ENCODE results near the gene RAPGEF4.

GRCh38 chr2:172734711-172735581, 699 bp upstream of the RAPGEF4 start:
- no peak for TF ChIP-seq EZH2phosphoT487 (IDR thresholded peaks at IDR 0.05; ENCODE audit: borderline replicate concordance)
- TF ChIP-seq, protein P1, sequence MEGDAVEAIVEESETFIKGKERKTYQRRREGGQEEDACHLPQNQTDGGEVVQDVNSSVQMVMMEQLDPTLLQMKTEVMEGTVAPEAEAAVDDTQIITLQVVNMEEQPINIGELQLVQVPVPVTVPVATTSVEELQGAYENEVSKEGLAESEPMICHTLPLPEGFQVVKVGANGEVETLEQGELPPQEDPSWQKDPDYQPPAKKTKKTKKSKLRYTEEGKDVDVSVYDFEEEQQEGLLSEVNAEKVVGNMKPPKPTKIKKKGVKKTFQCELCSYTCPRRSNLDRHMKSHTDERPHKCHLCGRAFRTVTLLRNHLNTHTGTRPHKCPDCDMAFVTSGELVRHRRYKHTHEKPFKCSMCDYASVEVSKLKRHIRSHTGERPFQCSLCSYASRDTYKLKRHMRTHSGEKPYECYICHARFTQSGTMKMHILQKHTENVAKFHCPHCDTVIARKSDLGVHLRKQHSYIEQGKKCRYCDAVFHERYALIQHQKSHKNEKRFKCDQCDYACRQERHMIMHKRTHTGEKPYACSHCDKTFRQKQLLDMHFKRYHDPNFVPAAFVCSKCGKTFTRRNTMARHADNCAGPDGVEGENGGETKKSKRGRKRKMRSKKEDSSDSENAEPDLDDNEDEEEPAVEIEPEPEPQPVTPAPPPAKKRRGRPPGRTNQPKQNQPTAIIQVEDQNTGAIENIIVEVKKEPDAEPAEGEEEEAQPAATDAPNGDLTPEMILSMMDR (conservative IDR thresholded peaks at IDR 0.05; ENCODE audit: low read length): no peak
